ENCODE results near the gene SNAI3.

- TF ChIP-seq POLR2A (IDR thresholded peaks at IDR 0.05; ENCODE audit: low read length) (no peak), GATA1 (IDR thresholded peaks at IDR 0.05; ENCODE audit: low read depth, low read length) (no peak)
Measured at GRCh38 chr16:88700636-88701482, 14.6 kb upstream of the SNAI3 start.

All from erythroblast (primary cell).